ENCODE measurements around the gene CHST7. TPM values are rescaled to one million over a fixed set of nuclear protein-coding genes. Genes with fewer than 3 reads are reported as not detected.

CHST7 gene
- total and polyA plus RNA-seq, 2 of the 8 experiments (the other 6 are each of a cell fraction or from before 2014, with no cell fraction given) = 7.9 to 14.1 TPM

GRCh38 chrX:46627062-46627461 is 53.5 kb downstream of the CHST7 start (continued):
- TF ChIP-seq, protein P1, sequence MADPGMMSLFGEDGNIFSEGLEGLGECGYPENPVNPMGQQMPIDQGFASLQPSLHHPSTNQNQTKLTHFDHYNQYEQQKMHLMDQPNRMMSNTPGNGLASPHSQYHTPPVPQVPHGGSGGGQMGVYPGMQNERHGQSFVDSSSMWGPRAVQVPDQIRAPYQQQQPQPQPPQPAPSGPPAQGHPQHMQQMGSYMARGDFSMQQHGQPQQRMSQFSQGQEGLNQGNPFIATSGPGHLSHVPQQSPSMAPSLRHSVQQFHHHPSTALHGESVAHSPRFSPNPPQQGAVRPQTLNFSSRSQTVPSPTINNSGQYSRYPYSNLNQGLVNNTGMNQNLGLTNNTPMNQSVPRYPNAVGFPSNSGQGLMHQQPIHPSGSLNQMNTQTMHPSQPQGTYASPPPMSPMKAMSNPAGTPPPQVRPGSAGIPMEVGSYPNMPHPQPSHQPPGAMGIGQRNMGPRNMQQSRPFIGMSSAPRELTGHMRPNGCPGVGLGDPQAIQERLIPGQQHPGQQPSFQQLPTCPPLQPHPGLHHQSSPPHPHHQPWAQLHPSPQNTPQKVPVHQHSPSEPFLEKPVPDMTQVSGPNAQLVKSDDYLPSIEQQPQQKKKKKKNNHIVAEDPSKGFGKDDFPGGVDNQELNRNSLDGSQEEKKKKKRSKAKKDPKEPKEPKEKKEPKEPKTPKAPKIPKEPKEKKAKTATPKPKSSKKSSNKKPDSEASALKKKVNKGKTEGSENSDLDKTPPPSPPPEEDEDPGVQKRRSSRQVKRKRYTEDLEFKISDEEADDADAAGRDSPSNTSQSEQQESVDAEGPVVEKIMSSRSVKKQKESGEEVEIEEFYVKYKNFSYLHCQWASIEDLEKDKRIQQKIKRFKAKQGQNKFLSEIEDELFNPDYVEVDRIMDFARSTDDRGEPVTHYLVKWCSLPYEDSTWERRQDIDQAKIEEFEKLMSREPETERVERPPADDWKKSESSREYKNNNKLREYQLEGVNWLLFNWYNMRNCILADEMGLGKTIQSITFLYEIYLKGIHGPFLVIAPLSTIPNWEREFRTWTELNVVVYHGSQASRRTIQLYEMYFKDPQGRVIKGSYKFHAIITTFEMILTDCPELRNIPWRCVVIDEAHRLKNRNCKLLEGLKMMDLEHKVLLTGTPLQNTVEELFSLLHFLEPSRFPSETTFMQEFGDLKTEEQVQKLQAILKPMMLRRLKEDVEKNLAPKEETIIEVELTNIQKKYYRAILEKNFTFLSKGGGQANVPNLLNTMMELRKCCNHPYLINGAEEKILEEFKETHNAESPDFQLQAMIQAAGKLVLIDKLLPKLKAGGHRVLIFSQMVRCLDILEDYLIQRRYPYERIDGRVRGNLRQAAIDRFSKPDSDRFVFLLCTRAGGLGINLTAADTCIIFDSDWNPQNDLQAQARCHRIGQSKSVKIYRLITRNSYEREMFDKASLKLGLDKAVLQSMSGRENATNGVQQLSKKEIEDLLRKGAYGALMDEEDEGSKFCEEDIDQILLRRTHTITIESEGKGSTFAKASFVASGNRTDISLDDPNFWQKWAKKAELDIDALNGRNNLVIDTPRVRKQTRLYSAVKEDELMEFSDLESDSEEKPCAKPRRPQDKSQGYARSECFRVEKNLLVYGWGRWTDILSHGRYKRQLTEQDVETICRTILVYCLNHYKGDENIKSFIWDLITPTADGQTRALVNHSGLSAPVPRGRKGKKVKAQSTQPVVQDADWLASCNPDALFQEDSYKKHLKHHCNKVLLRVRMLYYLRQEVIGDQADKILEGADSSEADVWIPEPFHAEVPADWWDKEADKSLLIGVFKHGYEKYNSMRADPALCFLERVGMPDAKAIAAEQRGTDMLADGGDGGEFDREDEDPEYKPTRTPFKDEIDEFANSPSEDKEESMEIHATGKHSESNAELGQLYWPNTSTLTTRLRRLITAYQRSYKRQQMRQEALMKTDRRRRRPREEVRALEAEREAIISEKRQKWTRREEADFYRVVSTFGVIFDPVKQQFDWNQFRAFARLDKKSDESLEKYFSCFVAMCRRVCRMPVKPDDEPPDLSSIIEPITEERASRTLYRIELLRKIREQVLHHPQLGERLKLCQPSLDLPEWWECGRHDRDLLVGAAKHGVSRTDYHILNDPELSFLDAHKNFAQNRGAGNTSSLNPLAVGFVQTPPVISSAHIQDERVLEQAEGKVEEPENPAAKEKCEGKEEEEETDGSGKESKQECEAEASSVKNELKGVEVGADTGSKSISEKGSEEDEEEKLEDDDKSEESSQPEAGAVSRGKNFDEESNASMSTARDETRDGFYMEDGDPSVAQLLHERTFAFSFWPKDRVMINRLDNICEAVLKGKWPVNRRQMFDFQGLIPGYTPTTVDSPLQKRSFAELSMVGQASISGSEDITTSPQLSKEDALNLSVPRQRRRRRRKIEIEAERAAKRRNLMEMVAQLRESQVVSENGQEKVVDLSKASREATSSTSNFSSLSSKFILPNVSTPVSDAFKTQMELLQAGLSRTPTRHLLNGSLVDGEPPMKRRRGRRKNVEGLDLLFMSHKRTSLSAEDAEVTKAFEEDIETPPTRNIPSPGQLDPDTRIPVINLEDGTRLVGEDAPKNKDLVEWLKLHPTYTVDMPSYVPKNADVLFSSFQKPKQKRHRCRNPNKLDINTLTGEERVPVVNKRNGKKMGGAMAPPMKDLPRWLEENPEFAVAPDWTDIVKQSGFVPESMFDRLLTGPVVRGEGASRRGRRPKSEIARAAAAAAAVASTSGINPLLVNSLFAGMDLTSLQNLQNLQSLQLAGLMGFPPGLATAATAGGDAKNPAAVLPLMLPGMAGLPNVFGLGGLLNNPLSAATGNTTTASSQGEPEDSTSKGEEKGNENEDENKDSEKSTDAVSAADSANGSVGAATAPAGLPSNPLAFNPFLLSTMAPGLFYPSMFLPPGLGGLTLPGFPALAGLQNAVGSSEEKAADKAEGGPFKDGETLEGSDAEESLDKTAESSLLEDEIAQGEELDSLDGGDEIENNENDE (IDR thresholded peaks at IDR 0.05; ENCODE audit: insufficient replicate concordance, low read length) = no peak
- TF ChIP-seq SAP30 (IDR thresholded peaks at IDR 0.05; ENCODE audit: insufficient read depth, insufficient replicate concordance, low read length) = no peak

Data from H1 (cell line).